OCI-LY7 (cell line): ENCODE measurements around the gene EML2. TPM values are rescaled to one million over a fixed set of nuclear protein-coding genes. Genes with fewer than 3 reads are reported as not detected.
"Not testable (repeated sequence)": the region's sequence is repeated elsewhere in the genome, so short reads cannot be mapped to it uniquely, and the experiment has no call there.

Source experiments
- BruUV-seq: library from RNA; stranded (reverse); fragments of 400-500 nt; replicated peaks from 2 replicates; lab custom pipeline; 2021; lab: Mats Ljungman, UMichigan
- CTCF ChIA-PET: fragments of 300-600 bp; sonication (Branson Sonifier 250); formaldehyde crosslinking; loops from one replicate; lab custom pipeline; 2022; ENCODE audit warnings: antibody characterized with exemption; ENCODE audit not compliant: unreplicated experiment; lab: Charles Lee
- POLR2A ChIA-PET: fragments of 300-600 bp; sonication (Branson Sonifier 250); formaldehyde crosslinking; loops from one replicate; lab custom pipeline; 2022; ENCODE audit warnings: antibody characterized with exemption; lab: Charles Lee
- DNase-seq: peaks from one replicate; pipeline ENCODE4 v3.0.0-alpha.2; 2015; ENCODE audit warnings: low spot score
- H2AFZ ChIP-seq: fragments of 200-600 bp; sonication (generic), shearing (Covaris generic); 2 replicates; pipeline ENCODE4 v1.6.1; 2014; ENCODE audit warnings: mild to moderate bottlenecking, antibody characterized with exemption, low read length, moderate library complexity
- H3K27ac ChIP-seq: fragments of 200-600 bp; sonication (generic); 2 replicates; pipeline ENCODE4 v1.5.1; 2014; ENCODE audit warnings: mixed run types, low read depth, mild to moderate bottlenecking, moderate library complexity, low read length, inconsistent platforms; ENCODE audit not compliant: poor library complexity, severe bottlenecking
- H3K36me3 ChIP-seq: fragments of 200-600 bp; sonication (generic); 2 replicates; pipeline ENCODE4 v1.6.1; 2014; ENCODE audit warnings: mild to moderate bottlenecking, antibody characterized with exemption, low read length, moderate library complexity, mixed read lengths; ENCODE audit not compliant: insufficient read depth
- H3K4me1 ChIP-seq: fragments of 200-600 bp; sonication (generic); 2 replicates; pipeline ENCODE4 v1.5.1; 2014; ENCODE audit warnings: mild to moderate bottlenecking, low read length; ENCODE audit not compliant: insufficient read depth, poor library complexity, severe bottlenecking
- H3K4me2 ChIP-seq: fragments of 200-600 bp; sonication (generic); 2 replicates; pipeline ENCODE4 v1.6.1; 2014; ENCODE audit warnings: mild to moderate bottlenecking, low read length
- H3K4me3 ChIP-seq: fragments of 200-600 bp; sonication (generic); 2 replicates; pipeline ENCODE4 v1.5.1; 2014; ENCODE audit warnings: mild to moderate bottlenecking, low read depth, low read length; ENCODE audit not compliant: poor library complexity, severe bottlenecking
- H3K79me2 ChIP-seq: fragments of 200-600 bp; sonication (generic); 2 replicates; pipeline ENCODE4 v1.6.1; 2016; ENCODE audit warnings: low read depth, mild to moderate bottlenecking, low read length, moderate library complexity, mixed read lengths; ENCODE audit not compliant: insufficient read depth
- H3K9me2 ChIP-seq: fragments of 200-600 bp; sonication (generic); 2 replicates; pipeline ENCODE4 v1.6.1; 2016; ENCODE audit warnings: mild to moderate bottlenecking, low read length, mixed read lengths; ENCODE audit not compliant: insufficient read depth
- H3K9me3 ChIP-seq: fragments of 200-600 bp; sonication (generic); 2 replicates; pipeline ENCODE4 v1.6.1; 2014; ENCODE audit warnings: mild to moderate bottlenecking, mixed run types, low read length, mixed read lengths
- H4K20me1 ChIP-seq: fragments of 200-600 bp; sonication (generic); 2 replicates; pipeline ENCODE4 v1.6.1; 2014; ENCODE audit warnings: mild to moderate bottlenecking, antibody characterized with exemption, low read length, moderate library complexity, mixed read lengths; ENCODE audit not compliant: insufficient read depth
- EZH2phosphoT487 ChIP-seq: fragments of 200-600 bp; sonication (generic); IDR thresholded peaks from 2 replicates; pipeline ENCODE4 v1.6.1; 2018; ENCODE audit warnings: low read depth, borderline replicate concordance, mild to moderate bottlenecking, mixed run types, antibody characterized with exemption, low read length, moderate library complexity, mixed read lengths
- intact Hi-C: fragments of 100-400 bp; cut with micrococcal nuclease; formaldehyde crosslinking; loops from one replicate; pipeline ENCODE4 v1.10.0; 2022; ENCODE audit not compliant: unreplicated experiment
- total RNA-seq, 2 experiments: library from RNA; depleted of rRNA in 1 of 2; stranded (reverse); fragments of >200 nt in 1 of 2; shearing (Covaris generic) in 1 of 2; gene quantifications; 2 replicates each; pipeline ENCODE4 v1.2.3, GENCODE V29; 2014 to 2022
- TF ChIP-seq, protein P1 (sequence below): fragments of 200-600 bp; sonication (generic); conservative IDR thresholded peaks from 2 replicates; pipeline ENCODE4 v1.5.1; 2014; ENCODE audit warnings: mild to moderate bottlenecking, antibody characterized with exemption, low read length, moderate library complexity, mixed read lengths

The EML2 gene
- total RNA-seq, 2 experiments from 2014 or later, result 26.1 to 47.5 TPM

DNA sequence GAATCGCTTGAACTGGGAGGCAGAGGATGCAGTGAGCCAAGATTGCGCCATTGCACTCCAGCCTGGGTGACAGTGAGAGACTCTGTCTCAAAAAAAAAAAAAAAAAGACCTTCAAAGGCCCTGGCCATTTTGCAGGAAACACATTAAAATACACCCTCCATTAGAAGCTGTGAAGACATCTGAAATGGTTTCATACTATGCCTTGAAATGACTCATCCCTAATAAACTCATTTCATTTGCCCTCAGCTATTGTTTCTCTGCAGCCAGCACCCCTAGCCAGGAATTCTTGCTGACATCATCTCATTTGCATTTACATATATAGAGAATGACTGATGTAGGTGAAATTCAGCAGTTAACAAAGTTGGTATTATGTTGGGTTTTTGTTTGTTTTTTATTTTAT lies 8.7 kb downstream of the EML2 start:
- no TSS peak for BruUV-seq
- no peak overlapping the region for H3K4me2 ChIP-seq

DNA sequence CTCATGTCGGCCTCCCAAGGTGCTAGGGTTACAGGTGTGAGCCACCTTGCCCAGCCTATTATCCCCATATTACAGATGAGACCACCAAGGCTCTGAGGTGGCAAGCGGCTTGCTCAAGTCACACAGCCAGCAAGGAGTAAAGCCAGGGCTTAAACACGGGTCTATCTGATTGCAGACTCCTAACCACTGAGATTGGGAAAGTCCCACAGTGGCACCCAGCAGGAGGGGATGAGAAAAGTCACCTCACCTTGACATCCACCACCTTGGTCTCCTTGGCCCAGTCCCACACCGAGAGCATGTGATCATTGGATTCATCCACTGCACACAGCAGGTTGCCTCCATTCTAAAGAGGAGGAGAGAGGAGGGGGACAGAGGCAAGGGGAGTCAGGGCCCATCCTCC lies 9.5 kb downstream of the EML2 start:
- H3K27ac ChIP-seq, result no peak overlapping the region

More for the DNA sequence above, 8.7 kb downstream of the EML2 start:
- no peaks in the 10 kb centered on the region for H3K9me3 ChIP-seq
- no peaks in the 10 kb centered on the region for H4K20me1 ChIP-seq
- no peaks in the 10 kb centered on the region for H3K79me2 ChIP-seq
- peaks cover 15% of the 10 kb centered on the region for H3K36me3 ChIP-seq
- POLR2A ChIA-PET, result interaction anchor here (1.1 kb wide), 1 partner anchor 11 kb away, joined by 4 read pairs; no protein-coding TSS in a partner anchor
- H2AFZ ChIP-seq, result no peak overlapping the region
- no peaks in the 10 kb centered on the region for H3K4me1 ChIP-seq
- H3K27ac ChIP-seq, result no peak overlapping the region
- intact Hi-C loops, result no loop called here
- no peak overlapping the region for H3K4me3 ChIP-seq
- no peak for DNase-seq
- TF ChIP-seq, protein P1, sequence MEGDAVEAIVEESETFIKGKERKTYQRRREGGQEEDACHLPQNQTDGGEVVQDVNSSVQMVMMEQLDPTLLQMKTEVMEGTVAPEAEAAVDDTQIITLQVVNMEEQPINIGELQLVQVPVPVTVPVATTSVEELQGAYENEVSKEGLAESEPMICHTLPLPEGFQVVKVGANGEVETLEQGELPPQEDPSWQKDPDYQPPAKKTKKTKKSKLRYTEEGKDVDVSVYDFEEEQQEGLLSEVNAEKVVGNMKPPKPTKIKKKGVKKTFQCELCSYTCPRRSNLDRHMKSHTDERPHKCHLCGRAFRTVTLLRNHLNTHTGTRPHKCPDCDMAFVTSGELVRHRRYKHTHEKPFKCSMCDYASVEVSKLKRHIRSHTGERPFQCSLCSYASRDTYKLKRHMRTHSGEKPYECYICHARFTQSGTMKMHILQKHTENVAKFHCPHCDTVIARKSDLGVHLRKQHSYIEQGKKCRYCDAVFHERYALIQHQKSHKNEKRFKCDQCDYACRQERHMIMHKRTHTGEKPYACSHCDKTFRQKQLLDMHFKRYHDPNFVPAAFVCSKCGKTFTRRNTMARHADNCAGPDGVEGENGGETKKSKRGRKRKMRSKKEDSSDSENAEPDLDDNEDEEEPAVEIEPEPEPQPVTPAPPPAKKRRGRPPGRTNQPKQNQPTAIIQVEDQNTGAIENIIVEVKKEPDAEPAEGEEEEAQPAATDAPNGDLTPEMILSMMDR, result no peak
- no peak for TF ChIP-seq EZH2phosphoT487
- no peaks in the 10 kb centered on the region for H3K9me2 ChIP-seq
- CTCF ChIA-PET, result no interaction called here

DNA sequence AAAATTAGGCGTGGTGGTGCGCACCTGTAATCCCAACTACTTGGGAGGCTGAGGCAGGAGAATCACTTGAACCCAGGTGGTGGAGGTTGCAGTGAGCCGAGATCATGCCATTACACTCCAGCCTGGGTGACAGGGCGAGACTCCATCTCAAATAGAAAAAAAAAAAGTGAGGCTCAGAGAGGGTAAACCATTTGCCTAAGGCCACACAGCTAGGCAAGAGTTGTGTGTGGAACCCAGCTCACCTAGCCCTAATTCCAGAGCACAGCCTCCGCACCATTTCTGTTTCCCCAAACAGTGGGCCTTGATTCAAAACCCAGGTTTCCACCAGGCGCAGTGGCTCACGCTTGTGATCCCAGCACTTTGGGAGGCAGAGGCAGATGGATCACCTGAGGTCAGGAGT lies 11.0 kb downstream of the EML2 start:
- H3K36me3 ChIP-seq, result peaks cover 15% of the 10 kb centered on the region
- intact Hi-C loops, CTCF ChIA-PET, BruUV-seq, H3K4me2 ChIP-seq, H3K79me2 ChIP-seq, H3K9me2 ChIP-seq, DNase-seq, H3K9me3 ChIP-seq, H3K4me1 ChIP-seq, H3K4me3 ChIP-seq, H4K20me1 ChIP-seq, H3K27ac ChIP-seq, H2AFZ ChIP-seq: not testable (repeated sequence)
- POLR2A ChIA-PET, result interaction anchor here (0.7 kb wide), 1 partner anchor 123 kb away, joined by 3 read pairs; no protein-coding TSS in a partner anchor

More for the DNA sequence above, 9.5 kb downstream of the EML2 start:
- POLR2A ChIA-PET, result interaction anchor here (1.1 kb wide), 1 partner anchor 12 kb away, joined by 4 read pairs; no protein-coding TSS in a partner anchor
- no peak overlapping the region for H2AFZ ChIP-seq
- H3K4me1 ChIP-seq, result no peaks in the 10 kb centered on the region
- intact Hi-C loops, result no loop called here
- H3K36me3 ChIP-seq, result peaks cover 15% of the 10 kb centered on the region
- no peaks in the 10 kb centered on the region for H4K20me1 ChIP-seq
- no peak overlapping the region for H3K4me2 ChIP-seq
- no peaks in the 10 kb centered on the region for H3K79me2 ChIP-seq
- TF ChIP-seq, protein P1, result no peak
- TF ChIP-seq EZH2phosphoT487, result no peak
- H3K4me3 ChIP-seq, result no peak overlapping the region
- no peaks in the 10 kb centered on the region for H3K9me2 ChIP-seq
- no peaks in the 10 kb centered on the region for H3K9me3 ChIP-seq
- no TSS peak for BruUV-seq
- no peak for DNase-seq
- CTCF ChIA-PET, result no interaction called here
